HG02840 (cell line): ENCODE measurements around the gene CELSR1.

ENCODE experiments used
- ATAC-seq: cut with Tn5 transposase; IDR thresholded peaks from one replicate; pipeline ENCODE4 v1.9.1; 2021; ENCODE audit warnings: mild to moderate bottlenecking, moderate library complexity, moderate number of reproducible peaks; ENCODE audit not compliant: unreplicated experiment, low FRiP score

Gene CELSR1

DNA sequence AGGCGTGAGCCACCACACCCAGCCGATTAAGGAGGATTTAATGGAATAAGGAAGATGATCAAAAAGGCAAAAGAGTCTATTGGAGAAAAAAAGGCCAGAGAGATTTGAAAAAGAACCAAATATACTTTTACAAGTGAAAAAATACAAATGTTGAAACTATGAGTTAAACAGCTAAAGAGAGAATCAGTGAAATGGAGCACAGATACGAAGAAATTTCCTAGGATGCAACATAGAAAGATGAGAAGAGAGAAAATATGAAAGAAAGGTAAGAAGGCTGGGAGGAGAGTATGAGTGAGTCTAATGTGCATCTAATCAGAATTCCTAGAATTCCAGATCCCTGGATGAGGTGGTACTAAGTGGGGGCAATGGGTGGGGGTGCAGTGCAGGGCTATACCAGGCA, 19.4 kb upstream of the CELSR1 start:
- no peak for ATAC-seq

DNA sequence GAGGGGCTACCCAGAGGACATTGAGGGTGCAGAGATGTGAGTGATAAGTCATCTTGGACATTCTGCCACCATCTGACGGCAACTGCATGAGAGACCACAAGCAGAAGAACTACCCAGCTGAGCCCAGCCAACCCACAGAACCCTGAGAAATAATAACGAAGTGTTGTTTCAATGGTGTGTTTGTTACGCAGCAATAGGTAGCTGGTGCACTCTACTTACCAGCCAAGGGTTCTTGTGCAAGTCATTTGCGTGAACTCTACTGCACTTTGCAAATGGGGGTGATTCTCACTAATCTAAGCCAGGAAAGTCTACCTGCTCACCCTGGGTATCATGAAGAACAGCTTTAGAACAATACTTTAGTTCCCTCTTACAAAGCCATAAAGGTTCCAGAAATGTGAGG, 15.8 kb upstream of the CELSR1 start:
- no peak for ATAC-seq

- no peak for ATAC-seq
Measured at GRCh38 chr22:46551996-46552395, 14.6 kb upstream of the CELSR1 start.

- no peak for ATAC-seq
Measured at GRCh38 chr22:46551321-46551720, 13.9 kb upstream of the CELSR1 start.

- no peak for ATAC-seq
Measured at GRCh38 chr22:46549971-46550641, 12.7 kb upstream of the CELSR1 start.

- no peak for ATAC-seq
Measured at GRCh38 chr22:46549563-46549840, 12.1 kb upstream of the CELSR1 start.

DNA sequence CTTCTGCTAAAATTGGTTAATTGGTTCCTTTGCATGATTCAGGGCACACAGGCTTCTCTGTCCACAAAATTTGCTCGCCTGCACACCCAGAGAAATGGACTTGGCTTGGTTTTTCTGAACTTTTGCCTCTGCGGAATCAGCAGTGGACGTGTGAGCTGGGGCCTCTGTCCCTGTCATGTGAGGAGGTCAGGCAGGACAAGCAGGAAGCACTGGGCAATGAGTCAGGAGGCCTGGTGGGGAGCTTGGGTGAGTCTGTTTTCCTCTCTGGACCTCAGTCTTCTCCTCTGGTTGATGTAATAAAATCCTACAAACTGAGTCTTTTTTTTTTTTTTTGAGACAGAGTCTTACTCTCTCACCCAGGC, 10.4 kb upstream of the CELSR1 start:
- ATAC-seq: no peak

DNA sequence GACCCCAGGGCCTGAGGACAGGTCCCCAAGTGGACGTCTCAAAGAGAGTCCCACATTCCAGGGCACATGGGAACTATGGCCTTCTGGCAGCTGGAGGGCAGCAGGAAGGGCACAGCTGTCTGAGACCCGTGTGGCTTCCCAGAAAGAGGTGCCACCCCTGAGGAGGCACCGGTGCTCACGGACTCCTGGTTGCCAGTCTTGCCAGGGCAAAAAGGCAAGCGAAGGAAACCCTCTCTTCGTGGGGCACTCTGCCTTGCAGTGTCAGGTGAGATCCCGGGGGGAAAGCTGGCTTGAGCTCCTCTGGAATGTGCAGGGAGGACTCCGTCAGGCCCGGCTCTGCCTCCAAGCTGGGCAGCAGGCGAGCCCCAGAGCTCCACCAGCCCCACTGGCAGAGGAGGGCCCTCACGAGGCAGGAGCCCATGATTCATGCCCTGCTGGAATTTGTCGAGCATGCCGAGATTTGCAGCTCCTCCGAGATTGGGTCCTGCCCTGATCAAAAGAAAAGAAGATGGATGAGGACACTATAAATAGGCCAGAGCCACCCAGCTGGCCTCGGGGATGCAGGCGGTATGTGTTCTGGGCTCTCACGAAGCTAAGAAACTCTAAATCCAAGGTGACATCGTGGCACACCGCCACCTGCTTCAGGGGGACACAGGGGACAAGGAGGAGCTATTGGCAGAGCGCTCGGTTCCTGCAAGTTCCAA, 9.9 kb upstream of the CELSR1 start:
- no peak for ATAC-seq

GRCh38 chr22:46546466-46547178, 9.2 kb upstream of the CELSR1 start:
- no peak for ATAC-seq

- ATAC-seq: no peak
Measured at GRCh38 chr22:46545086-46545792, 7.8 kb upstream of the CELSR1 start.

DNA sequence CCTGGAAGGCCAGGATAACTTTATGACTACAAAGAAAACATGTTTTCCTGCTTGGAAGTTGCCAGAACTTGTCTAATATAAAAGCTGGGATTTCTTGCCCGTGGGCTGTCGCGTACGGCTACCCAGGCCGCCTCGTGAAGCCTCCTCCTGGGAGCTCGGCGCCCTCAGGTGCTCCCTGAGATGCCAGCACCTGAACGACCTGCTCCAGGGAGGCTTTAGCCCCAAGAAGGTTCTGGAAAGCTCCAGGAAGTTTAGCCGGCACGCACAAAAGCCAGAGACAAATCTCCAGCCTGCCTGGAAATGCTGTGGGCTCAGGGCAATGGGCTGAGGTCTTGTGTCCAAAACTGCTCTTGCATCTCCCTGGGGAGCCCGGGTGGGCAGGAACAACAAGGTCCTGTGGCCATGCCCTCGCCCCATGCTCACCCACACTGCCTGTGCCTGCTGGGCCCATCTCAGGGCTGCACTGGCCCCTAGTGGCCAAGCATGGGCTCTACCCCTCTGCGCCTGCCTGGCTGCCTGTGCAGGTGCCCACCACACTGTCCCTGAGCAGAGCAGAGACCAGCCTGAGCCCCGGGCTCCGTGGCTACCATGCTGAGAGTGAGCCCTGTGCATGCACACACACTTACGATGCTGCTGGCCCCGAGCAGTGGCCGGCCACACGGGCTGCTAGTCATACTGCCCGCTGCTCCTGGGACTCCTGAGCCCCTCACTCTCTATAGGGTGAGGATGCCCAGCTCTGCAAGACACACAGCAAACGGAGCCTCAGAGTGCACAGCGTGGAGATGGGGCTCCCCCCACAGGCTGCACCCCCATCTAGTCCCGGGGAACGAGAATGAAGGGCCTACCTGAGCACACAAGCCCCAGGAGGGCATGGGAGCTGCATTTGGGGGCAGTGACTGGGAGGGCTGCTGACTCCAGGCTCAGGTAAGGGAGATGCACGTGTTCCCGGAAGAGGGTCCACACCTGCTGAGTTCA, 4.9 kb upstream of the CELSR1 start:
- no peak for ATAC-seq

DNA sequence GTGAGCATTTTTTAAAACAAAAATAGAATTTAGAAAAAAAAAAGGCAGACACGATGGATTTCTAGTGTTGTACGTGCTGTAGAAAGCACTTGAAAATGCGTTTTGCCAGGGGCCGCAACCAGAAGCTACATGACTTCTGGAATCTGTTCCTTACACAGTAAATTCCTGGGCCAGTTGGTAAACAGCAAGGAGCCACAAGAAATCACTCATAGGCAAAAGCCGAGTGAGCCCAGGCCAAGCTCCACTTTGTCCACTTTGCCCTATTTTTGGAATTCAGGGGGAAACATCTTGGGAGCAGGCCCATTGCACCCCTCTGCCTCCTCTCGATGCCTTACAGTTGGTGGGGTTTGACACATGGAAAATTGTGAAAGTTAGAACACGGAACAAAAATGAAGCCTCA, 4.1 kb upstream of the CELSR1 start:
- ATAC-seq: no peak

DNA sequence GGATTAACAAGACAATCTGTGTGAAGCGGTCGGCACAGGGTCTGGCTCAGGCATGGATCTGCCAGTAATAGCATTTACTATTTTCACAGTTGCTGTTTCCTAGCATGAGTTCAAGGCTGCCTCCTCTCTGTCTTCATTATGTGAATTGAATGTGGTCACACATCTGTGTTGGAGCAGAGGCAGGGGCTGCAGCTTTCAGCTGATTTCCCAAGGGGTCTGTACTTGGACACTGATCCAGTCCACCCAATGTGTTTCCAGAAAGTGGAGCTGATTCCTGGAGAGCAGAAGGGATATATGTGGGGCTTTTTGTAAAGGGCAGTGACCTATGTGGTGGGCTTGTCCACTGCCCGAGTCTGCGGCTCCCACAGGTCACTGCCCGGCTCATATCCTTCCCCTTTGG, 3.5 kb upstream of the CELSR1 start:
- no peak for ATAC-seq

- no peak for ATAC-seq
Measured at GRCh38 chr22:46539169-46539568, 1.7 kb upstream of the CELSR1 start.

DNA sequence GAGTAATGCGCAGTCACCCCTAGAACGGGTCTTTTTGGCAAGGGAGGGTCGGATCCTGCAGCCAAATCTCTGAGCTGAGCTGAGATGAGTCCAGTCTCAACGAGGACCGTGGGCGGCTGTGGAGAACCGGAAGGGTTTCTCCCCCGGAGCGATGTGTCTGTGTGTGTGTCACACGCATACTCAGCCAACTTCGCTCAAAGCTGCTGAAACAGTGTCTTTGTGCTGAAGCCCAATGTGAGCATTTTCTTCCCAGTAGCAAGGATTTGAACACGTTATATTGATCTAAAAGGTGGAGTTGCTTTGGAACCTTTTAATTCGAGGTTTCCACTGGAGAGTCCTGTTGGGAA, 1.4 kb upstream of the CELSR1 start:
- no peak for ATAC-seq

DNA sequence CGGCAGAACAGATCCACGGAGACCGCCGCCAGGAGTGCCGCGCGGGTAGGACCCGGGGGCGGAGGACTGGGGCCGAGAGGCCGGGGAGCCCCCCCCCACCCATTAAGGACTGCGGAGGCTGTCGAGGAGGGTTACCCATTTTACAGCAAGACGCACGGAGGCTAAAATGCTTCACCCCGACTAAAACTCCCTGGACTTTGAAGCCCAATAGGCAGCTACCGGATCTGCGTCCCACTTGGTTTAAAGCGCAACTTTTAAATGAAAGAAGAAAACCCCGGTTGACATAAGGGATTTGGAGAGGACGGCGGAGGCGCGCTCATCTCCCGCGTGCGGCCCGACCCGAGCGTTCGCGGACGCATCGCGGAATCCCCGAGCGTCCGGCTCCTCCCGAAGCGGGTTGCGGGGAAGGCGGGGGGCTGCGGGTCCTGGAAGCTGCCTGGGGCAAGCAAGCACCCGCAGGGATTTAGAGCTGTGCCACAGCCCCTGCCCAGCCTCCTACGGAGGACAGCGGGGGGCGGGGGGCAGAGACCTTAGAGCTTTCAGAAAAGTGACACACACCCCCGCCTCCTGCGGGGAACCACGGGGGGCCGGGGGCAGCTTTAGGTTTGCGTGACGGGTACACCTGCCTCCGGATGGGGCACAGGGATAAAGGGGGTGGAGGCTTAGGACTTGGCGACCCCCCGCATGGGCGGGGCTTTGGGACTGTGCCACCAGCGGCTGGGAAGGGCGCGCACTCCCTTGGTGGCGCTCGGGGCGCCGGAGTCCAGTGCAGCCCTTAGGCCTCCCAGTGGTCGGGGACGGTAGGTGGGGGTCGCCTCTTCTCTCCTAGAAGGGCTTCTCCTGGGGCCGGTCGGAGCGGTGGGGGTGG, 760 bp upstream of the CELSR1 start:
- ATAC-seq: no peak

DNA sequence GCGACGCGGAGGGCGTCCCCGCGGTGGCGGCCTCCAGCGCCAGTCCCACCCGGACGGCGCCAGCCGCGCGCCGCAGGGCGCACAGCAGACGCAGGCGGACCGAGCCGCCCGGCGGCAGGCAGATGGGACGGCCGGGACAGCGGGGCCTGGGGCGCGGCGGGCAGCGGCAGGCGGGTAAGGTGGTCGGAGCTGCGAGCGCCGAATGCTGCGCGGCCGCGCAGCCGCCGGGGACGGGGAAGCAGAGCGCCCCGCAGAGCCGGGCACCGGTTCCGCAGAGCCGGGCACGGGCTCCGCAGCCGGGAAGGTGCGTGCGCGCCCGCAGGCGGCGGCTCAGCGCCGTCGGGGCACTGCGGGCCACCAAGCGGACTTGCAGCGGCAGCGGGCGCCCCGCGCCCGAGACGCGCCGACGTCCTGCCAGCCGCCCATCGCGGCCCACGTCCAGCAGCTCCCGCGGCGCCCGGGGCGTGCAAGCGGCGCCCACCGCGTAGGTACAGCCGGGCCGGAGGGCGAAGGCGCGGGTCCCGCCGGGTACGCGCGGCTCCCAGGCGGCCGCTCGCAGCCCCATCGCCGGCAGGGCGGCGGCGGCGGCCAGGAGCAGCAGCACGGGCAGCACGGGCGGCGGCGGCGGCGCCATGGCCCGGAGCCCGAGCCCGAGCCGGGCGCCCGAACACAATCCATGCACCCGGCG, 739 bp downstream of the CELSR1 start:
- no peak for ATAC-seq

GRCh38 chr22:46535876-46536536, 1.4 kb downstream of the CELSR1 start:
- ATAC-seq: no peak
